NCI-H128 (cell line): Measurements from ENCODE around the gene TRIM10.
A peak's percentile ranks its signal among the peaks of the same experiment; 100 is the strongest.
"Not testable (repeated sequence)": the region's sequence is repeated elsewhere in the genome, so short reads cannot be mapped to it uniquely, and the experiment has no call there.

Experiments used
- DNase-seq: peaks from one replicate; lab custom pipeline; 2025; ENCODE audit not compliant: unreplicated experiment; lab: John Stamatoyannopoulos, UW

Gene TRIM10

DNA sequence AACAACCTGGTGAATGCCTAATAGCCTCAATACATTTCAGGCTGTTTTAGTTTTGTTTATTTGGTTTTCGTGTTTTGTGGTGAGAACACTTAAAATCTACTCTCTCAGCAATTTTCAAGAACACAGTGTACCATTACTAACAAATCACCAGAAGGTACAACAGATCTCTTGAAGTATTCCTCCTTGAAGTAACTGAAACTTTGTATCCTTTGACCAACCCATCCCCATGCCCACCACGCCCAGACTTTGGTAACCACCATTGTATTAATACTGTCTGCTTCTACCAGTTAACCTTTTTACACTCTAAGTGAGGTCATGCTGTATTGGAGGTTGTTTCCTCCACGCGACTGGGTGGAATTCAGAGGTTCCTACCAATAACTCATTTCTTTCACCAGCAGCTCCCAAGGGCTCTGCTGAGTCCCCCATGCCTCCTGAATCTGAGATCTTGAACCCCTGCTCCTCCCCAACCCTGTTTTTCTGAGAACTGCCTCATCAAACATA is 30.8 kb downstream of the TRIM10 start:
- DNase-seq: no peak

DNA sequence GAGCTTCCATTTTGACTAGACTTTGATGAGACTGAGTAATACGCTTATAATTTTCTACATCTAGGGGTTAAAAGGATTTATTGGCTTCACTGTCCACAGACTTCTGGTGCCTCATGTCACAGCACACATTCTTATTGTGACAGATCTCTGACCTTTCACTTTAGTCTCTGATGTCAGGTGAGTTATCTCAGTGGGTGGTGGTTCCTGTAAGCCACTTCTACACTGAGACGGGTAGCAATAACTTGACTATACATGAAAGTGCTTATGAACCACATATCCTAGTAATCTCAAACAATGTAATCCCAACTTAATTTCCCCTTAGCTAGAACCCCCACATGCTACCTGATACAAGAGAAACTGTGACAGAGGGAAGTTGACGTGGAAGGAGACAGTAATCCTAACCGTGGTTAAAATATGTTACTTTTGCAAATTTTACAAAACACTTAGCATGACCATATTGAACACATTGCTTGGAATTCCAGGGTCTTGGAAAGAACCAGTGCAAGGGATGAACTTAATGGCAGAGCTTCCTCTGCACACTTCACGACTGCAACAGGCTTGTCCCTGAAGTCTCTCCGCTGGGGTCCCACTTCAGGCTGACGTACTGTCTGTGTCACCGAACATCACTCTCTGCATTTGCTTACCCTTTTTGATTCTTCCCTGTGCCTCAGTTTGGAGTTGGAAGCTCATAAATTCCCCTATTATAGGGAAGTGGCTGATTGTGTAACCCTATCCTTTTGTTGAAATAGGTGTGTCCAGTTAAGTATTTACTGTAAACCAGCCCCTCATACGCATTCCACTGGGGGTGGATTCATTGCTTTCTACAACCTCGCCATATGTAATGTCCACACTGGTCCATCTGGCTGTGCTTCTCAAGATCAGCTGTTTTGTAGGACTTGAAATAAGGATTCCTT is 31.5 kb downstream of the TRIM10 start:
- no peak for DNase-seq

DNA sequence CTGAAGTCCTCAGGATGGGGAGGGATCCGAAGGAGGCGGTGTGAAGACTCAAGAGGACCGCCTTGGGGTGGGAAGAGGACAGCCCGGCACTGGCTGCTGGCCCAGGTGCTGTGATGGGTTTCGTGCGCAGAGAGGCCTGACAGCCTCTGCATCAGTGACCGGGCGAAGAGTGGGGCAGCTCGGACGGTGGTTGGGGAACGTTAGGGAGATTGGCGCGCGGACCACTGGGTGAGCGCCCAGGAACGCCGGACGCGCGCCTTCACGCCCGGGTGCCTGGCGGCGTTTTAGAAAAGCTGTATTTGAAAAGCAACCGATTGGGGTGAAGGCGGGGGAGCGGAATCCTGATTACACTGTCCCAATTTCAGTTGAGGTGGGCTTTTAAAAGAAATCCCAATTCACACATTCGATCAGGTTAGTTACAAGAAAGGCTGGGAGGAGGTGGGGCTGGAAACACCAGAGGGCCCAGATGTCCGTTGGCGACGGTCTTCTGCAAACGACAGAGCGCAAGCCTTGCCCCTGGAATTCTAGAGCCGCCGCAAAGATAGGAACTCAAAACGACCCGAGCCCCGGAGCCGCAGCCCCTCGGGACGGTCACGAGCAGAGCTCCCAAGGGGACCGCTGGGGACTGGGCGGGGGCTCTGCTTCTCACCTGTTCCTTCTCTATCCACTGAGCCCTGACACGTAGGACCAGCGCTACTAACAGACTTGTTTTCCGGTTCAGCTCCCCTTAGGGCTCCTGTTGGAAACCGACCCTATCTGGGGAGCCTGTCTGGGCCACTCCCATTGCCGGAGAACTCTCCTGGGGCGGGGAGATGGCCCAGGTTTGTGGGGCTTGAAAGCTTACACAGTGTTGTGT is 33.5 kb downstream of the TRIM10 start:
- no peak for DNase-seq

DNA sequence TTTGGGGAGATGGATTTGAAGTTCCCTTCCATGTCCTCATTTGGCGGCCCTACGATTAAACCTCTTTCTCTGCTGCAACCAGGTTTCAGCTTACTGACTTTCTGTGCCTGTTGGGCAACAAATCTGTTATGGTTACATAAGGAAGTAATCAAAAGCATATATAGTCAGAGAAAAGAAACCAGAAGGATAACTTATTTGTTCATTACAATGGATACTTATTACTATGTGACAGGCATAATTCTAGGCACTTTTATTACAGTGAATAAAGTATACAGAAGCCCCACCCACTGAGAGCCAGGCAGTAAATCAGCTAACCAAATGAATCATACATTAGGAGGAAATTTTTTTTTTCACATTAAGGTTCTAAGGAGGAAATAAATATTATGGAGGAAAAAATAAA is 38.5 kb downstream of the TRIM10 start:
- DNase-seq: no peak

DNA sequence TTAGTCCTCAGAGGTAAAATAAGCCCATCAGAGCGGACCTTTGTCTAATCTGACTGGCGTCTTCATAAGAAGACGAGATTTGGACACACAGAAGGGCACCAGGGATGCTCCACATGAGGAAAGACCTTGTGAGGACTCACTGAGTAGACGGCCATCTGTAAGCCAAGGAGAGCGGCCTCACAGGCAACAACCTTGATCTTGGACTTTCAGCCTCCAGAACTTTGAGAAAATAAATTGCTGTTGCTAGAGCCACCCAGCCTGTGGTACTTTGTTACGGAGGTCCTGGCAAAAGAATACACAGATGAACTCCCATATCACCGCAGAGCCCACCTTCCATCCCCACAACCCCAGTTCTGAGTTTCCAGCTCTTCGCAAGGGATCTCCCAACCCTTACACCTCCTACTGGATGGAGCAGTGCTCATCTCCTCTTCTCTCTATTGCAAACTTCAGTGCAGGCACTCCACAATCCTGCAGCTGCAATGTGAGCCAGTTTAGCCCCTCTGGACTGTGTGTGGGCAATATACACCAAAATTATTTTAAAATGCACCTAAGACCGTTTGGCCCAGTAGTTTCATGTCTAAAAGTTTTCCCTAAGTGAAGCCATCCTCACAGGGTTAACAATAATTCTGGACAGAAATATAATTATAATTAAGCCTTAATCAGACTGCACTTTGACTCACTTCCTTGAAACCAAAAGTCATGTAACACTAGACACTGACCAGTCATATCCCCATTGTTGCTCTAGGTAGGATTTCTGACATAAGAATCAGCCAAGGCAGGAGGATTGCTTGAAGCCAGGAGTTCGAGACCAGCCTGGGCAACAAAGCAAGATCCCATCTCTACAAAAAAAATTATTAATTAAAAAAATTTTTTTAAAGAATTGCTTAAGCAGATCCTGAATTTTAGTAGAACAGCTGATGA is 39.3 kb downstream of the TRIM10 start:
- DNase-seq: no peak

DNA sequence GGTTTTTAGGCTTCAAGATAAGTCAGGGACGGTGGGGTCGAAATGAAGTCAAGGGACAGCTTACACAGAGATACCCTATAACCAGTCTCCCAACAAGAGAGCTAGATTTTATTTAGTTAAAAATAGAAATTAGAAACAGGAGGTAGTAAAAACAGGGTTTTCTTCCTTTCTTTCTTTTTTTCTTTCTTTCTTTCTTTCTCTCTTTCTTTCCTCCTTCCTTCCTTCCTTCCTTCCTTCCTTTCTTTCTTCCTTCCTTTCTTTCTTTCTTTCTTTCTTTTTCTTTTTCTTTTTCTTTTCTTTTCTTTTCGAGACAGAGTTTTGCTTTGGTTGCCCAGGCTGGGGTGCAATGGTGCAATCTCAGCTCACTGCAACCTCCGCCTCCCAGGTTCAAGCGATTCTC is 42.3 kb downstream of the TRIM10 start:
- not testable (repeated sequence) for DNase-seq

DNA sequence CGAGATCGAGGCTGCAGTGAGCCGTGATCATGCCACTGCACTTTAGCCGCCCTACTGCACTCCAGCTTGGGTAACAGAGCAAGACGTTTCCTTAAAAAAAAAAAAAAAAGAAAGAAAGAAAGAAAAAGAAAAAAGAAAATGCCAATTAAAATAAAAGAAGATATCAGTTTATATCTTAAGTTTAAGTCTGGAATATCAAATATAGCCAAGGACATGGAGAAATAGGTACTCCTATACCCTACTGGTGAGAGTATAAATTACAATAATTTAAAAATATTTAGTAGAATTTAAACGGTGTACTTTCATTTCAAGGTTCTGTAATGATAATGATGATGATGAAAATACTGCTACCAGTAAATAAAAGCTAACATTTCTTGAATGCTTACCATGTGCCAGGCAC is 44.3 kb downstream of the TRIM10 start:
- DNase-seq: no peak

DNA sequence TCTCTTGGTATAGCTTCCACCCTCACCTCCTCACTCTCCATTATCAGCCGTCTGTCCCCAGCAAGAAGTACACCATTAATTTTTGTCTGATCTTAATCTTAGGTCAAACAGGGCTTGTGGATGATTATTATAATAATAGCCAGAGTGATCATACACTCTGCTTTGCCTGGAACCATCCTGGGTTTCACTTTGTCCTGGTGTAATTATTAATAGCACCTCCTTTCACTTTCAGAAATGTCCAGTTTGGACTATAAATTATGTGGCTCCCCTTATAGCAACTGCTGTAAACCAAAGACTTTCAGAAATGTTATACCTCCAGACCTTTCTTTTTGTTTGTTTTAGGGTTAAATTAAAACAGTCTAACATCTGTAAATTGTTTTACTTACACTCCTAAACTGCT is 47.2 kb downstream of the TRIM10 start:
- DNase-seq: no peak

DNA sequence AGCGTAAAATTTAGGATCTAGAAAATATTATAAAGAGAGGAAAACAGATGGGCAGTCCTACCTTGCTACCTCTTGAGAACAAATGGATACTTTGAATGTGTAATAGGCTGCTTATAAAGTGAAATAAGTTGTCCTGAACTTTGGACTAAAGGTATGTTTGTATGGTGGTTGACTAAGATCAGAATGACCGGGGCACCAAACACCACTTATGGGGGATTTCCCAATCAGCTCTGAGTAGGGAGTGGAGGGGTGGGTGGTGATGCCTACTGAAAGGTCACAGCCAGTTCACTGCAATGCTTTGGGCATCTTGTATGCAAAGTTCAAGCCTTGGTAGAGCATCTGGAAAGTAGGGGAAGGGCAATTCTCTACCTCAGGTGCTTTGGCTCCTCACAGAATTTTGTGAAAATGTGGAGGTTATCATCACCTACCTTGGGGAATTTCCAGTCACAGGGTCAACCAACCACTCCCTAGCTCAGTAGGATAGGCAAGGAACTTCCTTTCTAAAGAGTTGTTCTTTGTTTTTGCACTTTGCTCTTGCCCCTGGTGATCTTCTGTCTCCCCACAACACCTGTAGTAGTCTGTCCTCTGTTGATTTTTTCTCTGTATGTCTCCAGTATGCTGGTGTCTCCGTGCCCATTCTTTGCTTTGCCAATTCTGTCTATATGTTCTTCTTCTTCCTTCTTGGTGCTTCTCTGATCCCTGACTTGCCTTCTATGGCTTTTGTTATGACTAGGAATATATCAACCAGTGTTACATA is 47.8 kb downstream of the TRIM10 start, which contains the start of gene TRIM31:
TSS of gene TRIM31 (minus strand) at position 88 of the 757 bp plus-strand sequence. CDS start 285 bp downstream, outside the sequence.
- no peak for DNase-seq

DNA sequence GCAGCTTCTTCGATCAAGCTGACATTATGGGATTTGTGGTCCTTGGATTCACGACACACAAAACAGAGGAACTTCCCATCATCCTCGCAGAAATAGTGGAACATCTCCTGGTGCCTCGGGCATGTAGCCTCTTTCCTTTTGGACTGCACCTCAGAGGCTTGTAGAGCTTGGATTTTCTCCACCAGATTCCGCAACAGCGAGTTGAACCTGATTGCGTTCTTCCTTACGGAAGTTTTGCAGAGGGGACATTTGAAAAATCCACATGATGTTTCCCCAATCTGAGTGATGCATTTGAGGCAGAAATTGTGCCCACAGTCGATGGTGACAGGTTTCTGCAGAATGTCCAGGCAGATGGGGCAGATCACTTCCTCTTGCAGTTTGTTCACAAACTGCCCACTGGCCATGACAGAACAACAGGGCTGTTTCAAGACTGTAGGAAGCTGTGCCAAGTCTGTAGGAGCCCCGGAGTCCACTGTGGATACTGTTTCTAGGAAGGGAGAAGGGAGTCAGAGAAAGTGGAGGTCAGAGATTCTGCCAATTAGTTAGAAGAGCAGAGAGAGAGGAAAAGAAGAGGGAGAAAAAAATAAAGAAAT is 48.5 kb downstream of the TRIM10 start:
- DNase-seq: no peak

DNA sequence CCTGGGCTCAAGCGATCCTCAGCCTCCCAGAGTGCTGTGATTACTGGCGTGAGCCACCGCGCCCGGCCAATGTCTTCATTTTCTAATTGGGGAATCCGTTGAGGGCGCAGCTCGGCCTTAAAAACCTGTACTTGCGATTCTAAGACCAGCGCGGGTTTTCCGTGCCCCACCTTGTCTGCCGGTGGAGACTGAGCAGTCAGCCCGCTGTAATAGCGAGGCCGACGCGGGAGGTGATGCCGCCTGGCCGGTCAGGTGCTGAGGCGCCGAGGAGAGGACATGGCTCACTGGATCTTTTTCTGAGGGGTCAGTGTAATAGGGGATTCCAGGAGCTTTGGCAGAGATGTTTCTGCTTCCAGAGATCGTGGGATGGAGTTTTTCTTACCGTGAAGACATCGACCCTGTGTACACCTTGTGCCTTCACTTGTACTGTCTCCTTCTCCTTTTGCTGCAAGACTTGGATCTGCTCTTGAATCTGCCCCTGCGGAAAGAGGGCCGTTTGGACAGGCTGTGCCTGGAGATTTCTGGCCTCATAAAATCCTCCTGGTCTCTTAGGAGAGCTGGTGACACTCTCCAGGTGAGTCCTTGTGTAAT is 49.6 kb downstream of the TRIM10 start:
- no peak for DNase-seq

DNA sequence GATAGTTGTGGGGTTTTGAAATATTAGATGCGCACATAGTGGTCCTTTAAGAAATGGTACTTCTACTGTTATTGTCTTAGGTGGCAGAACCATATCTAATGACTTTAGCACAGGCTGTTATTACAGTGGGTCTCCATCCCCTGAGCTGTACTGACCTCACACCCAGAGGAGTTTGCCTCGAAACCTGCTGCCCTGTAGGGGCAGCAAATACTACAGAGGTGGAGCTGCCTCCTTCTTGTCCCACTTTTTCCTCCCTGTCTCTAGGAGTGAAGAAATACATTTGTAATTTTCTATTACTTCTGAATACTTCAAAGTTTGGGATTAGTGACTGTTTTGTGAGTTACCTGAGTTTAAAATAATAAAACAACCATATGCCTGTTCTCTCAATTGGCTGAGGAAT is 56.4 kb downstream of the TRIM10 start:
- DNase-seq: no peak

DNA sequence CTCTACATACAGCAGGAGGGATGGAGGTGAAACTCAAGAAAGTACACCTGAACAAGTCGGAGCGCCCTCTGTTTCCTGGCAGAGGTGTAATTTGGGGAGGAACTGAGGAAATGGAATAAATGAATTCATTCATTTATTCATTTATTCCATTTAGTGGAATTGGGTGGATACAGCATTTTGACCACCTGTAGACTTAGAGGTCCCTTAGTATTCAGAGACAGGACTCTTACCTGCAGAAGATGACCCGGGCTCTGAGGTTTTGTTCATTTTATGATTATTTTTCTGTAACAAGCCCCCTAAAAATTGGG is 57.2 kb downstream of the TRIM10 start:
- no peak for DNase-seq

DNA sequence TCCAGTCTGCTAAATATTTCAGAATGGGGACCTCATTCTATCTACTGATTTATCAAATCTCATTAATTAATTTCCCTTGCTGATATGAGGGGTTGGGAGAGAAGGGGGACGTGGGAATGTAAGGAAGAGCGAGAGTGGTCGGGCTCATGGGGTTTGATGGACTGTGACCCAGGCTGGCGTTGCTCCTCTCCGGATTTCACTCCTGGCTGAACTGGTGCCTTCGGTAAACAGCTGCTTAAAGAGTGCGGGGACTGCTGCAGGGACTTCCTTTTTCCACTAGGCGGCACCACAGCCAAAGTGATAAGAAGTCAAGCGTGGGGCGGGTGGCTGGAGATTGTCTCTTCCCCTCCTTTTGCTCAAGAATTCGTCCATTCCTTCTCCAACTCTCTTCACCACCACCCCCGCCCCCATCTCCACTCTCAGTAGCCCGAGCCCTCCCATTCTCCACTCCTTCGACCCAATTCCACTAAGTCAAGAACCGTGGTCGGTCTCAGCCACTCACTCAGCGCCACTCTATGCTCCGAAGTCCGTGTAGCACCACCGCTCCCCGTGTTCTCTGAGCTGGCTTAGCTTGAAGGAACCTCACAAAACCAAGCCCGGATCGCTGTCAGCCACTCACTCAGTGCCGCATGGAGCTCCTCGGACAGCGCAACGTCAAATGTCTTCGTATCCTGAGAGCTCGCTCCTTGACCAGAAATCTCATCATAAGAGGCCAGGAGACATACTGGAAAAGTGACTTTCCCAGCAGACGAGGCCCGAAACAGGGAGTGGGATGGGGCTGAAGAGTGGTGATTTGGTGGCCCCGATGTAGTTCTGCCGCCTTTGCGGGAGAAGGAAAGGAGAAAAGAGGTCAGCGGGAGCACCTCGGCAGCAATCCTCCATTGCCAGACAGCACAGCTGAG is 57.8 kb downstream of the TRIM10 start:
- DNase-seq: peak; percentile 37

DNA sequence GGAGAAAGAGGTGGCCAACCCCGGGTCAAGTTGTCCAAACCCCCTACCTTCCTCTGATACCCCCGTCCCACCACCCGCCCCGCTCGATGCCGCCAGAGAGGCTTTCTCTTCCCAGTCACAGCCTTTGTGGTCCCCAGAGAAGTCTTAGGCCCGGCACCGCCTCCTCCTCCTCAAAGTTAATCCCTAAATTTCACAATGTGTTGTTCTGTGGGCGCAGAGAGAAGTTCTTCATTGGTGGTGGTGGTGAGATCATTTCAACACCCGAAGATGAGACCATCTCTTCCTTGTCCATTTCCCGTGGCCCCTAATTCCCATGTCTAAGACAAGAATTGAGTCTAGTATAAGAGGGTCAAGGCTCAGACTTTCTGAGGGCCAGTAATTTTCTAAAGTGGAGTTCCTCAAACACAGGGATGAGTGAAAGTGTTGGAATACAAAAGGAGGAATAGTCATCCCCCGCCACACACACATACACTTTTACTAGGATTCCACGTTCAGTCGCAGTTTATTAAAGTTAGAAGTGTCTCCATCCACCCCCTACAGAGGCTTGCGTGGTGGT is 58.5 kb downstream of the TRIM10 start:
- DNase-seq: no peak
